Thyroid gland (tissue), 4 donors: ENCODE measurements around the gene GRWD1. TPM values are rescaled to one million over a fixed set of nuclear protein-coding genes. Genes with fewer than 3 reads are reported as not detected.

Experiments
- DNase-seq, 2 donors: peaks; one replicate each; pipeline ENCODE4 v3.0.0-alpha.2; 2019
- H3K27ac ChIP-seq, 3 donors: fragments of 200-600 bp; sonication (generic); 1 replicate in 2 of 3; 2 replicates in 1 of 3; pipeline ENCODE4 v1.5.1; 2016 to 2019; ENCODE audit warnings: mild to moderate bottlenecking in 1 of 3, moderate library complexity in 1 of 3
- H3K27me3 ChIP-seq: fragments of 200-600 bp; sonication (generic); one replicate; pipeline ENCODE4 v1.5.1; 2019
- H3K36me3 ChIP-seq, 2 donors: fragments of 200-600 bp; sonication (generic); one replicate each; pipeline ENCODE4 v1.5.1; 2016 to 2019
- H3K4me1 ChIP-seq, 2 donors: fragments of 200-600 bp; sonication (generic); one replicate each; pipeline ENCODE4 v1.5.1; 2017 to 2019
- H3K4me3 ChIP-seq, 3 donors: fragments of 200-600 bp; sonication (generic); replicated peaks in 1 of 3; 1 replicate in 2 of 3; 2 replicates in 1 of 3; pipeline ENCODE4 v1.5.1; 2016; ENCODE audit warnings: mild to moderate bottlenecking in 1 of 3
- H3K9me3 ChIP-seq: fragments of 200-600 bp; sonication (generic); one replicate; pipeline ENCODE4 v1.5.1; 2017
- CTCF ChIP-seq, 6 experiments: fragments of 200-600 bp in 3 of 6; fragments of 450-650 bp in 3 of 6; sonication (generic) in 3 of 6; IDR thresholded peaks; one replicate each; pipeline ENCODE4 v1.5.1; 2016 to 2019; ENCODE audit warnings: antibody characterized with exemption in 6 of 6, mild to moderate bottlenecking in 2 of 6, inconsistent platforms in 1 of 6, moderate library complexity in 1 of 6
- POLR2A ChIP-seq, 2 donors: fragments of 450-650 bp; IDR thresholded peaks; one replicate each; pipeline ENCODE4 v1.6.1; 2017; ENCODE audit warnings: antibody characterized with exemption in 2 of 2, mild to moderate bottlenecking in 2 of 2, moderate library complexity in 1 of 2
- WGBS, 2 donors: methylation state at CpG; one replicate each; pipeline ENCODE4 v1.1.5; 2017; 5-methylcytosine and 5-hydroxymethylcytosine counted together
- intact Hi-C: fragments of 100-400 bp; cut with DNase I; formaldehyde crosslinking; loops from one replicate; pipeline ENCODE4 v1.15.1; 2023
- total RNA-seq, 4 donors: library from RNA; depleted of rRNA; stranded (reverse); fragments of >200 nt; gene quantifications; one replicate each; pipeline ENCODE4 v1.2.3, GENCODE V29; 2016

Gene GRWD1
- total RNA-seq, 4 donors from 2014 or later: 22.4 to 40.5 (median 29.1) TPM

GRCh38 chr19:48477067-48477685 lies 31.4 kb downstream of the GRWD1 start:
- peaks cover 56 to 59% of the 10 kb centered on the region in 2 donors for H3K36me3 ChIP-seq
- H3K27ac ChIP-seq: peak overlapping the region in 1 of 3 donors; percentile 23

GRCh38 chr19:48477698-48478338 lies 32.0 kb downstream of the GRWD1 start:
- no peak overlapping the region for H3K27ac ChIP-seq
- no peaks in the 10 kb centered on the region for H3K27me3 ChIP-seq
- TF ChIP-seq CTCF (IDR thresholded peaks at IDR 0.05) (no peak), POLR2A (IDR thresholded peaks at IDR 0.05) (no peak)
- H3K9me3 ChIP-seq: no peaks in the 10 kb centered on the region
- 86 to 89% methylated on average over 19 to 22 of the region's 22 CpGs for WGBS, 2 donors
- peaks cover 11 to 19% of the 10 kb centered on the region in 2 donors for H3K4me1 ChIP-seq
- no peak overlapping the region for H3K4me3 ChIP-seq
- intact Hi-C loops: no loop called here
- no peak for DNase-seq
- peaks cover 50 to 55% of the 10 kb centered on the region in 2 donors for H3K36me3 ChIP-seq

More at GRCh38 chr19:48477067-48477685, 31.4 kb downstream of the GRWD1 start:
- TF ChIP-seq CTCF (IDR thresholded peaks at IDR 0.05) (no peak), POLR2A (IDR thresholded peaks at IDR 0.05) (no peak)
- Histone ChIP-seq H3K4me3 (no peak overlapping the region), H3K9me3 (no peaks in the 10 kb centered on the region), H3K27me3 (no peaks in the 10 kb centered on the region), H3K4me1 (peaks cover 17 to 26% of the 10 kb centered on the region in 2 donors)
- WGBS, 2 donors: 83 to 87% methylated on average over 10 of the region's 10 CpGs
- DNase-seq: no peak
- intact Hi-C loops: no loop called here

- Histone ChIP-seq H3K4me1 (peaks cover 3 to 12% of the 10 kb centered on the region in 2 donors), H3K27ac (no peak overlapping the region), H3K4me3 (no peak overlapping the region), H3K9me3 (no peaks in the 10 kb centered on the region), H3K27me3 (no peaks in the 10 kb centered on the region), H3K36me3 (peaks cover 45 to 47% of the 10 kb centered on the region in 2 donors)
- TF ChIP-seq CTCF (IDR thresholded peaks at IDR 0.05): no peak
- TF ChIP-seq POLR2A (IDR thresholded peaks at IDR 0.05): no peak
- 90 to 91% methylated on average over 14 to 19 of the region's 29 CpGs for WGBS, 2 donors
- no peak for DNase-seq
- intact Hi-C loops: no loop called here
These were observed 32.8 kb downstream of the GRWD1 start for GRCh38 chr19:48478339-48479256.

- H3K36me3 ChIP-seq: peaks cover 35 to 36% of the 10 kb centered on the region in 2 donors
- no peak for DNase-seq
- intact Hi-C loops: no loop called here
- peak overlapping the region in 1 of 3 donors; percentile 65 for H3K27ac ChIP-seq
- H3K9me3 ChIP-seq: no peaks in the 10 kb centered on the region
- H3K4me1 ChIP-seq: peaks cover 0 to 4% of the 10 kb centered on the region in 2 donors
- TF ChIP-seq CTCF (IDR thresholded peaks at IDR 0.05): no peak
- no peak for TF ChIP-seq POLR2A (IDR thresholded peaks at IDR 0.05)
- 87 to 94% methylated on average over 5 to 7 of the region's 7 CpGs for WGBS, 2 donors
- no peaks in the 10 kb centered on the region for H3K27me3 ChIP-seq
- no peak overlapping the region for H3K4me3 ChIP-seq
These were observed 33.9 kb downstream of the GRWD1 start for GRCh38 chr19:48479686-48480085.
